Activated naive CD8-positive, alpha-beta T cell treated with anti-CD3 and anti-CD28 coated beads, Interleukin-2, amount 50 U/mL, for 16 hours (primary cell): ENCODE data around the gene ARHGAP29.

Source experiments
- DNase-seq: peaks from one replicate; pipeline ENCODE4 v3.0.0-alpha.2; 2020; ENCODE audit warnings: low read depth, low spot score

The ARHGAP29 gene

GRCh38 chr1:94236013-94236491, 1.3 kb downstream of the ARHGAP29 start:
- DNase-seq = no peak

- DNase-seq = no peak
These were observed 2.0 kb downstream of the ARHGAP29 start for GRCh38 chr1:94235189-94236012.

- DNase-seq = no peak
These were observed 2.8 kb downstream of the ARHGAP29 start for GRCh38 chr1:94234615-94235014.

- DNase-seq = no peak
These were observed 5.6 kb downstream of the ARHGAP29 start for GRCh38 chr1:94231746-94232145.

GRCh38 chr1:94230920-94231319, 6.5 kb downstream of the ARHGAP29 start:
- no peak for DNase-seq

- no peak for DNase-seq
These were observed 8.6 kb downstream of the ARHGAP29 start for GRCh38 chr1:94228640-94229375.

- no peak for DNase-seq
These were observed 9.8 kb downstream of the ARHGAP29 start for GRCh38 chr1:94227624-94228023.

- DNase-seq = no peak
These were observed 11.5 kb downstream of the ARHGAP29 start for GRCh38 chr1:94225845-94226244.

- no peak for DNase-seq
These were observed 19.1 kb downstream of the ARHGAP29 start for GRCh38 chr1:94218332-94218731.

- DNase-seq = no peak
These were observed 21.4 kb downstream of the ARHGAP29 start for GRCh38 chr1:94215955-94216354.

- no peak for DNase-seq
These were observed 27.4 kb downstream of the ARHGAP29 start for GRCh38 chr1:94209982-94210381.

GRCh38 chr1:94209425-94209824, 28.0 kb downstream of the ARHGAP29 start:
- DNase-seq = no peak

GRCh38 chr1:94207695-94208094, 29.7 kb downstream of the ARHGAP29 start:
- no peak for DNase-seq

- no peak for DNase-seq
These were observed 31.7 kb downstream of the ARHGAP29 start for GRCh38 chr1:94205639-94206038.

GRCh38 chr1:94202241-94202640, 35.1 kb downstream of the ARHGAP29 start:
- no peak for DNase-seq

GRCh38 chr1:94199398-94199797, 38.0 kb downstream of the ARHGAP29 start:
- DNase-seq = no peak

- no peak for DNase-seq
These were observed 43.1 kb downstream of the ARHGAP29 start for GRCh38 chr1:94194079-94194865.

GRCh38 chr1:94193128-94193527, 44.3 kb downstream of the ARHGAP29 start:
- no peak for DNase-seq

GRCh38 chr1:94191216-94191615, 46.2 kb downstream of the ARHGAP29 start:
- DNase-seq = no peak

GRCh38 chr1:94186946-94187345, 50.4 kb downstream of the ARHGAP29 start:
- DNase-seq = no peak

- no peak for DNase-seq
These were observed 54.1 kb downstream of the ARHGAP29 start for GRCh38 chr1:94183197-94183815.

- DNase-seq = no peak
These were observed 55.2 kb downstream of the ARHGAP29 start for GRCh38 chr1:94182191-94182590.
